Gastrocnemius medialis (tissue), 4 donors: ENCODE results near the gene KLK11. TPM values are rescaled to one million over a fixed set of nuclear protein-coding genes. Genes with fewer than 3 reads are reported as not detected.

Source experiments
- ATAC-seq, 2 donors: fragments of 150-250 bp; one replicate each; pipeline ENCODE4 v1.9.1; 2016
- DNase-seq, 2 donors: peaks; one replicate each; pipeline ENCODE4 v3.0.0-alpha.2; 2019
- H3K27ac ChIP-seq, 4 donors: fragments of 200-600 bp; sonication (generic); 1 replicate in 1 of 4; 2 replicates in 3 of 4; pipeline ENCODE4 v1.5.1; 2016 to 2018; ENCODE audit warnings: mild to moderate bottlenecking in 2 of 4, moderate library complexity in 1 of 4
- H3K27me3 ChIP-seq, 3 donors: fragments of 200-600 bp; sonication (generic) in 2 of 3; 1 replicate in 1 of 3; 2 replicates in 2 of 3; pipeline versions ENCODE4 v1.5.1 to v1.6.0; 2016 to 2019; ENCODE audit warnings: mild to moderate bottlenecking in 1 of 3, moderate library complexity in 1 of 3
- H3K36me3 ChIP-seq, 2 donors: fragments of 200-600 bp; sonication (generic) in 1 of 2; one replicate each; pipeline ENCODE4 v1.5.1; 2017 to 2018
- H3K4me1 ChIP-seq, 2 donors: fragments of 200-600 bp; sonication (generic) in 1 of 2; one replicate each; pipeline ENCODE4 v1.5.1; 2016 to 2017; ENCODE audit warnings: mild to moderate bottlenecking in 2 of 2
- H3K4me3 ChIP-seq, 4 donors: fragments of 200-600 bp; sonication (generic) in 3 of 4; 1 replicate in 1 of 4; 2 replicates in 3 of 4; pipeline ENCODE4 v1.5.1; 2016 to 2019; ENCODE audit warnings: mild to moderate bottlenecking in 2 of 4
- H3K9me3 ChIP-seq, 3 donors: fragments of 200-600 bp; sonication (generic) in 2 of 3; 1 replicate in 1 of 3; 2 replicates in 2 of 3; pipeline ENCODE4 v1.5.1; 2016 to 2019
- POLR2A ChIP-seq, 2 donors: fragments of 450-650 bp; IDR thresholded peaks; one replicate each; pipeline ENCODE4 v1.6.1; 2017; ENCODE audit warnings: antibody characterized with exemption in 2 of 2, mild to moderate bottlenecking in 2 of 2, moderate library complexity in 2 of 2
- in situ Hi-C, 4 donors: fragments of 200-750 bp; cut with MboI; loops; one replicate each; pipeline versions ENCODE4 v1.15.0 to v1.8.0; 2017; ENCODE audit warnings: low sequenced_read_pairs in 4 of 4
- intact Hi-C: fragments of 100-400 bp; cut with DNase I; formaldehyde crosslinking; loops from one replicate; pipeline ENCODE4 v1.15.1; 2023; ENCODE audit warnings: low total_unique reads
- total RNA-seq, 4 donors: library from RNA; depleted of rRNA; stranded (reverse); fragments of >200 nt; gene quantifications; one replicate each; pipeline versions ENCODE4 v1.1.0 to v1.2.3, GENCODE V29; 2016
- TF ChIP-seq, protein P1 (sequence below), 5 experiments: fragments of 450-650 bp in 3 of 5; fragments of 200-600 bp in 2 of 5; sonication (generic) in 2 of 5; IDR thresholded peaks in 4 of 5; conservative IDR thresholded peaks in 1 of 5; 1 replicate in 4 of 5; 2 replicates in 1 of 5; pipeline ENCODE4 v1.5.1; 2016 to 2019; ENCODE audit warnings: antibody characterized with exemption in 5 of 5, mild to moderate bottlenecking in 3 of 5, moderate library complexity in 3 of 5

The KLK11 gene
- total RNA-seq, 4 donors from 2014 or later: not detected

DNA sequence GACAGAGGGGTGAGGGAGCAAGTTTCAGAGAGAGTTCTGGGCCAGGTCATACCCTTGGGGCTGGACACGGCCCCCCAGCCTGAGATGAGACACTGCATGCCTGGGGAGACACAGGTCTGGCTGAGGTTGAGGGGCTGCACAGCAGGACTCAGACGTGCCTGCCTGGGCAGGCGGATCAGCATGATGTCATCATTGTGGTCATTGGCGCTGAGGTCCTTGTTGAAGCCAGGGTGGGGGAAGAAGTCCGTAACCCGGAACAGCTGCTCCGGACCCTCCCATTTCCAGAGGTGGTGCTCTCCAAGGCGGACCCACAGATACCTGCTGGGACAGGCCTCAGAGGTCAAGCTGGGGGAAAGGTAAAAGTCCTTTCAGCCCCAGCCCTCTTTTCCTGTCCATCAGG is 20.0 kb downstream of the KLK11 start:
- Histone ChIP-seq H3K27me3 (peaks cover 0 to 9% (median 3%) of the 10 kb centered on the region in 3 donors), H3K27ac (no peak overlapping the region), H3K4me1 (no peaks in the 10 kb centered on the region), H3K9me3 (no peaks in the 10 kb centered on the region), H3K4me3 (no peak overlapping the region), H3K36me3 (no peaks in the 10 kb centered on the region)
- intact Hi-C loops (no loop called here), in situ Hi-C loops (no loop called here)
- TF ChIP-seq POLR2A (IDR thresholded peaks at IDR 0.05): no peak
- TF ChIP-seq, protein P1, sequence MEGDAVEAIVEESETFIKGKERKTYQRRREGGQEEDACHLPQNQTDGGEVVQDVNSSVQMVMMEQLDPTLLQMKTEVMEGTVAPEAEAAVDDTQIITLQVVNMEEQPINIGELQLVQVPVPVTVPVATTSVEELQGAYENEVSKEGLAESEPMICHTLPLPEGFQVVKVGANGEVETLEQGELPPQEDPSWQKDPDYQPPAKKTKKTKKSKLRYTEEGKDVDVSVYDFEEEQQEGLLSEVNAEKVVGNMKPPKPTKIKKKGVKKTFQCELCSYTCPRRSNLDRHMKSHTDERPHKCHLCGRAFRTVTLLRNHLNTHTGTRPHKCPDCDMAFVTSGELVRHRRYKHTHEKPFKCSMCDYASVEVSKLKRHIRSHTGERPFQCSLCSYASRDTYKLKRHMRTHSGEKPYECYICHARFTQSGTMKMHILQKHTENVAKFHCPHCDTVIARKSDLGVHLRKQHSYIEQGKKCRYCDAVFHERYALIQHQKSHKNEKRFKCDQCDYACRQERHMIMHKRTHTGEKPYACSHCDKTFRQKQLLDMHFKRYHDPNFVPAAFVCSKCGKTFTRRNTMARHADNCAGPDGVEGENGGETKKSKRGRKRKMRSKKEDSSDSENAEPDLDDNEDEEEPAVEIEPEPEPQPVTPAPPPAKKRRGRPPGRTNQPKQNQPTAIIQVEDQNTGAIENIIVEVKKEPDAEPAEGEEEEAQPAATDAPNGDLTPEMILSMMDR (IDR thresholded peaks at IDR 0.05 in 4 of 5, conservative IDR thresholded peaks at IDR 0.05 in 1 of 5): no peak
- DNase-seq: no peak
- no peak for ATAC-seq

DNA sequence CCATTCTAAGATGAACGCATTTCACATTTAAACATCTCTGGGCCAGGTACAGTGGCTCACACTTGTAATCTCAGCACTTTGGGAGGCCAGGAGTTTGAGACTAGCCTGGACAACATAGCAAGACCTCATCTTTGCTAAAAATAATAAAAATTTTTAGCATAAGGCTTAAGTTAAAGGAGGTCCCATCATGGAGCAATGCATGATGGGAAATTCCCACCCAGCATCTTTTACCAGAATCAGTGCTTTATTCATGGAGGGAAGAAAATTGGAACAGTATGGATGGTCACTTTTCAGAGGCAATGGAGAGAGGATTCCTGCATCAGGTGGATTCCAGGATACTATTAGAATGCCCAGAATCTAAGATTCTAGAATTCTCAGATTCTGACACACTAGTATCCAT is 21.2 kb downstream of the KLK11 start:
- ATAC-seq (no peak), DNase-seq (no peak)
- TF ChIP-seq POLR2A (IDR thresholded peaks at IDR 0.05): no peak
- TF ChIP-seq, protein P1 (IDR thresholded peaks at IDR 0.05 in 4 of 5, conservative IDR thresholded peaks at IDR 0.05 in 1 of 5): no peak
- H3K4me3 ChIP-seq: no peak overlapping the region
- H3K27ac ChIP-seq: no peak overlapping the region
- H3K27me3 ChIP-seq: peaks cover 3 to 15% (median 5%) of the 10 kb centered on the region in 3 donors
- no peaks in the 10 kb centered on the region for H3K4me1 ChIP-seq
- H3K36me3 ChIP-seq: no peaks in the 10 kb centered on the region
- intact Hi-C loops: no loop called here
- H3K9me3 ChIP-seq: no peaks in the 10 kb centered on the region
- in situ Hi-C loops: no loop called here

DNA sequence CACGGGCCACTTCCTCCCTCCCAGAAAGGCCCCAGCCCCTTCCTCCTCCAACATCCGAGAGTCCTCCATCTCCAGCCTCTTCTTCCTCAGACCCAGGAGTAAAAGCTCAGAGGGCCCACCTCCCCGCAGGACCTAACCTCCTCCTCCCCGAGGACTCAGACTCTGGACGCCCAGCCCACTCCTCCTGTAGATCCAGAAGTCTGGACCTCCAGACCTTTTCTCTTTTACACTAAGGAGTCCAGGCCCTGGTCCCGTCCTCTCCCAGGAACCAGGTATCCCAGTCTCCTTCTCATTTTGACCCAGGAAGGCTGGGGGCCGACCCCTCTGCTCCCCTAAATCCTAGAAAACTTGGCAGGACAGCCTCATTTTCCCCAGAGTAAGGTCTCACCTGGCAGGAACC is 23.1 kb downstream of the KLK11 start:
- Histone ChIP-seq H3K9me3 (no peaks in the 10 kb centered on the region), H3K4me1 (no peaks in the 10 kb centered on the region), H3K27me3 (peaks cover 3 to 15% (median 5%) of the 10 kb centered on the region in 3 donors), H3K4me3 (no peak overlapping the region), H3K36me3 (no peaks in the 10 kb centered on the region), H3K27ac (no peak overlapping the region)
- TF ChIP-seq, protein P1 (IDR thresholded peaks at IDR 0.05 in 4 of 5, conservative IDR thresholded peaks at IDR 0.05 in 1 of 5): no peak
- no peak for TF ChIP-seq POLR2A (IDR thresholded peaks at IDR 0.05)
- DNase-seq (no peak), ATAC-seq (no peak)
- in situ Hi-C loops (no loop called here), intact Hi-C loops (no loop called here)

DNA sequence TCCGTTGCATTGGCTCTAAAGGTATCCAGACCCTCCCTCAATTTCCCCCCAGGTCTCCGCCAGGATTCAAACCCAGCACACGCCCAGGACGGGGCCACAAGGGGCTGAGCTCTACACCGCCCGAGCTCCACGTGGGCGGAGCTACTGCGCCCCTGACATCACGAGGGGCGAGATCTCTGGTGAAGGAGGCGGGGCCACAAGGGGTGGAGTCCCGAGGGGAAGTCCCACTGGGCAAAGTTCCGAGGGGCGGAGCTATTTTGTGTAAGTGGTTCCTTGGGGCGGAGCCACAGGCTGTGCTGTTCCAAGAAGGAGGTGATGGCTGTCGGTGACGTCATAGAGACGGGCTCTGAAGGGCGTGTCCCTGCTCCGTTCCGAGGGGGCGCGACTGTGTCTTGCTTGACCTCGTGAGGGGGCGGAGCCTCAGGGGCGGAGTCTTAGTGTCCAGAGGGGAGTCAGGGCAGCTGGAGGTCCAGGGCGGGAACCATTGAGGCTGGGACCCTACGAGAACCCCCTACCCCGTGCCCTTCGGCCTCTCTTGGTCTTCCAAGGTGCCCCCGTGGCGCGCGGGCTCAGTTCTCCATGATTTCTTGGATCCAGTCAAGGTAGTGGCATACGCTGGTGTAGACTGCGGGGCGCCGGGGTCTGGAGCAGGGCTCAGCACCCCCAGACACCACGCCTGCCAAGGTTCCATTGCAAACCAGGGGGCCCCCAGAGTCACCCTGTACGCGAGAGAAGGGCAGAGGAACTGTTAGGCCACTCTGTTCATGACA is 23.7 kb downstream of the KLK11 start:
- Histone ChIP-seq H3K4me1 (no peaks in the 10 kb centered on the region), H3K27ac (no peak overlapping the region), H3K36me3 (no peaks in the 10 kb centered on the region), H3K9me3 (no peaks in the 10 kb centered on the region), H3K4me3 (no peak overlapping the region), H3K27me3 (peaks cover 3 to 15% (median 5%) of the 10 kb centered on the region in 3 donors)
- ATAC-seq (no peak), DNase-seq (no peak)
- TF ChIP-seq POLR2A (IDR thresholded peaks at IDR 0.05): no peak
- TF ChIP-seq, protein P1 (IDR thresholded peaks at IDR 0.05 in 4 of 5, conservative IDR thresholded peaks at IDR 0.05 in 1 of 5): no peak
- intact Hi-C loops (no loop called here), in situ Hi-C loops (no loop called here)
